GM21717 (cell line): ENCODE data around the gene SRY.
"Not testable (repeated sequence)": the region's sequence is repeated elsewhere in the genome, so short reads cannot be mapped to it uniquely, and the experiment has no call there.

ENCODE experiments used
- ATAC-seq: cut with Tn5 transposase; IDR thresholded peaks from one replicate; pipeline ENCODE4 v1.9.1; 2021; ENCODE audit warnings: mild to moderate bottlenecking, moderate library complexity; ENCODE audit not compliant: unreplicated experiment

Gene SRY

DNA sequence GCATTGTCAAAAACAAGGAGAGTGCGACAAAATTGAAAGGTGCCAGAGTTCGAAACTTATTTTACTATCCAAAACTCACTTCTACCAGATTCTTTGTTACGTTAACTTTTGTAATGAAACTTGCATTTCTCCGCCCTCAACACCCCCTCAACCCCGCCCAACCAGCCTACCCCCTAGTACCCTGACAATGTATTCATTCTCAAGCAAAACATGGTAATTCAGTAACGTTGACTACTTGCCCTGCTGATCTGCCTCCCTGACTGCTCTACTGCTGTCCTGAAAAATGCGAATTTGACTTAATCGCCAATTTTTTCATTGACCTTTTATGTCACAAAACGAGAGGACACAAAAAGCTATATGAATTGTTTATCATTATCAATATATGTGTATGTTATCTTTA is at the start of gene SRY:
Gene SRY (minus strand): TSS at position 83 of the 400 bp plus-strand sequence. CDS start 79 bp downstream, at position 4.
- no peak for ATAC-seq

DNA sequence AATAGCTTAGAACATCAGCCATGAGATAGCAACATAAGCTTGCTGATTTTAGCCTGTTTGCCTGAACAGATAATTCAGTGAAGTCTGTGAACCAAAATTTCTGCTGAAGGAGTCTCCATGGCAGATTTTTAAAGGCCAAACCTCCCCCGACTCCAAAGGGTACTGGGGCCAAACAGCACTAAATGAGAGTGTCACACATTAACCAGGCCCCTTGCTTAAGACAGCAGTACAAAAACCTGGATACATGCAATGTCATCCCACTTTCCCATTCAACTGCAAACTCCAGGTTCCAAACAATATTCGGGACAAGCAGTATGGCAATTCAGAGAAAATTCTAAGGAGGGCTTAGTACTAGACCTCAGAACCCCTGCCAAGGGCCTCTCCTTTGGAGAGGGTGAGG is 49.6 kb upstream of the SRY start:
- no peak for ATAC-seq

- no peak for ATAC-seq
Observed at GRCh38 chrY:2835230-2835629, 47.7 kb upstream of the SRY start.

DNA sequence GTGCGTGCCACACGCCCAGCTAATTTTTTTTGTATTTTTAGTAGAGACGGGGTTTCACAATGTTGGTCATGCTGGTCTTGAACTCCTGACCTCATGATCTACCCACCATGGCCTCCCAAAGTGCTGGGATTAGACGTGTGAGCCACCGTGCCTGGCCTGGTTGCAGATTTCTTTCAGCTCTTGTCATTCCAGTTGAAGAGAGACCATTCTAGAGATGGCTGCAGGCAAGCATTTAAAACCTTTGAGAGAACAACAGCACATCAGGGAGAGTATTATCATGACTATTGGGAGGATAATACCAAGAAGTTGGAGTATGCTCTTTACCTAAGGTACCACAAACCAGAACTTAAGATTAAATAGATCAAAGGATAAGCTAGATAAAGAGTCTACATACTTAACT is 41.0 kb upstream of the SRY start:
- ATAC-seq = no peak

DNA sequence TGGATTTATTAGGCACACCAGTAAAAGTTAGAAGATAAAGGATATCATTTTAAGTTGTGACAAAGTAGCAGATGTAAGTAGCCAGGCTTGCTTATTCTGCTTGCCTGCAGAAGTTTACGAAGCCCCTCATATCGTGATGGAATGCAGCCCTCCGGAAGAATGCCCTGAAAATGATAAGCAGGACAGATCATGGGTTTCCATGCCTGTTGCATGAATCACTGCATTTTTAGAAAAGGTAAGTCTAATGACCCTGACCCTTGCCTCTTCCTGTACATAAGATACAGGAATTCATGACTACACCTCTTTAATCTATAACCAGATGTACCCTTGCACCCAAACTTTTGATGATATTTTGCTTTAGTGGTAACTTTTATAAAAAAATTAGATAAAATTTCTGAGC is 37.0 kb upstream of the SRY start:
- no peak for ATAC-seq

- not testable (repeated sequence) for ATAC-seq
Observed at GRCh38 chrY:2817146-2817896, 29.8 kb upstream of the SRY start.

- ATAC-seq = no peak
Observed at GRCh38 chrY:2800246-2800645, 12.8 kb upstream of the SRY start.

GRCh38 chrY:2797991-2798390 is 10.5 kb upstream of the SRY start:
- ATAC-seq = no peak

- ATAC-seq = no peak
Observed at GRCh38 chrY:2796977-2797523, 9.6 kb upstream of the SRY start.

GRCh38 chrY:2789756-2790155 is 2.3 kb upstream of the SRY start:
- no peak for ATAC-seq

GRCh38 chrY:2786876-2787512 is 488 bp downstream of the SRY start:
- no peak for ATAC-seq
